Dendritic cell treated with granulocyte-macrophage colony-stimulating factor and Interleukin-4, amounts not matched to agents 40 ng/mL and 50 ng/mL, for 4 days (primary cell): Measurements from ENCODE around the gene HS2ST1.

Experiments
- H3K27ac Mint-ChIP-seq: one replicate; pipeline ENCODE4 v1.8.0; 2022; ENCODE audit warnings: mild to moderate bottlenecking, mixed read lengths
- H3K27me3 Mint-ChIP-seq: one replicate; pipeline ENCODE4 v1.8.0; 2022; ENCODE audit warnings: mild to moderate bottlenecking, mixed read lengths
- H3K36me3 Mint-ChIP-seq: one replicate; pipeline ENCODE4 v1.8.0; 2022; ENCODE audit warnings: low read depth, mixed read lengths
- H3K4me1 Mint-ChIP-seq: one replicate; pipeline ENCODE4 v1.8.0; 2022; ENCODE audit warnings: low read depth, mixed read lengths
- H3K4me3 Mint-ChIP-seq: one replicate; pipeline ENCODE4 v1.8.0; 2022; ENCODE audit warnings: mild to moderate bottlenecking, moderate library complexity, mixed read lengths
- H3K9me3 Mint-ChIP-seq: one replicate; pipeline ENCODE4 v1.8.0; 2022; ENCODE audit warnings: mixed read lengths
- intact Hi-C: fragments of 100-400 bp; cut with micrococcal nuclease; formaldehyde crosslinking; loops from one replicate; pipeline ENCODE4 v1.15.0; 2022

The HS2ST1 gene

GRCh38 chr1:87147851-87148250 lies 233.4 kb downstream of the HS2ST1 start:
- no peak overlapping the region for H3K4me3 Mint-ChIP-seq
- H3K27ac Mint-ChIP-seq = no peak overlapping the region
- no peaks in the 10 kb centered on the region for H3K36me3 Mint-ChIP-seq
- H3K27me3 Mint-ChIP-seq = peaks cover 4% of the 10 kb centered on the region
- intact Hi-C loops = loop anchor here (5.0 kb wide), 1 partner anchor 184 kb away; no protein-coding TSS in a partner anchor
- H3K4me1 Mint-ChIP-seq = peaks cover 63% of the 10 kb centered on the region
- no peaks in the 10 kb centered on the region for H3K9me3 Mint-ChIP-seq

- Mint-ChIP-seq H3K27me3 (peaks cover 7% of the 10 kb centered on the region), H3K9me3 (no peaks in the 10 kb centered on the region), H3K36me3 (no peaks in the 10 kb centered on the region), H3K4me3 (peak overlapping the region; percentile 57), H3K27ac (peak overlapping the region; percentile 47), H3K4me1 (peaks cover 71% of the 10 kb centered on the region)
- intact Hi-C loops = loop anchor here (5.0 kb wide), 1 partner anchor 184 kb away; no protein-coding TSS in a partner anchor
Measured at GRCh38 chr1:87148661-87149060, 234.2 kb downstream of the HS2ST1 start.

DNA sequence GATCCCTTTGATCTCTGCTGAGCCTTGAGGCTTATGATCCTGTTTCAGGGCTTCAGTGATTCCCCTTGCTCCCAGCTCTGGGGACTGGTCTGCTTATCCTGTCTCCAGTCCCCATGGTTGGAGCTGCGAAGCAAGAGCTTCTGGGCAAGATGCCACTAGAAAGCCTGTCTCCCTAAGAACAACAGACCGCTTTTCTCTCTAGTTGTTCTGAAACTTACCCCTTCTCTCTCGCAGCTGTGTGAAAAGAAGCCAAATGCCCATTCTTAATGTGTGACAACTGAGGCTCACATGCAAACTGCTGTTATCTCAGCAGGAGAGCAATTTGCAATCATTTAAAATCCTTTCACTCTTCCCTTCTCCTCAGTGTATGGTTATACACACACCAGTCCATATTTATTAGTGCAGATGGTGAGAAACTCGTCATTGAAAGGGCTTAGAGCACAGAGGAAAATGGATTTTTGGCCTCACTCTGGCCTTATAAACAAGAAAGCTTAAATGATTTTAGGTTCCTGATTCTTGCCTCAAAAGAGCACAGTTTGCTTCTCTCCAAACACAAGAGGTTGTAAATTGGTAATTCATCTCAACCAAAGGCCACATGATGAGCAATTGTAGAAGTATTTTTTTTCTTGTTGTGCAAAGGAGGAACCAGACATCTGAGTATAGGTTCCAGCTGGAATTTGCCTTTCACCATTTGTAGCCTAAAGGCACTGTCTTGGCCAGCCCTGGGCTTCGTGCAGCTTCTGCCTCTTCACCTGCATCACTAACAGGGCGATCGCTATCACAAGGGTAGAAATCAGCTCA lies 235.0 kb downstream of the HS2ST1 start:
- intact Hi-C loops = loop anchor here (5.0 kb wide), 1 partner anchor 183 kb away; no protein-coding TSS in a partner anchor
- H3K27me3 Mint-ChIP-seq = peaks cover 7% of the 10 kb centered on the region
- no peaks in the 10 kb centered on the region for H3K36me3 Mint-ChIP-seq
- no peaks in the 10 kb centered on the region for H3K9me3 Mint-ChIP-seq
- peak overlapping the region; percentile 47 for H3K27ac Mint-ChIP-seq
- H3K4me3 Mint-ChIP-seq = no peak overlapping the region
- peaks cover 73% of the 10 kb centered on the region for H3K4me1 Mint-ChIP-seq

DNA sequence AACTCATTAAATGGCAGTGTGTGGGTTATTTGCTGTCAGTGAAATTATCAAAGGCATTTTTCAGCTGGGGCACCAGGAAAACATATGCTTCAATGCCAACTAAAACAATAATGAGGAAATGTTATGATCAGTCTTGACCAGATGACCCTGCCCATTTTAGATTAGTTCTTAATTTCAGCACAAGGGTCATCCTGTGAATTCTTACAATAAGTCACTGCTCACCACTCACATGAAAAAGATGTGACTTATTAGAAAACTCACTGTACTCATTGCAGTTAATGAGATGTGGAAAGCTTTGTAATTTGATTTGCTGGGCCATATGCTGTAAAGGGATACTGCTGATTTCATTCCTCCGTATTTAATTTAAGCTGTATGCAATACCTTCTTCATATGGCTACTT lies 235.7 kb downstream of the HS2ST1 start:
- H3K4me3 Mint-ChIP-seq = no peak overlapping the region
- H3K27ac Mint-ChIP-seq = no peak overlapping the region
- no peaks in the 10 kb centered on the region for H3K9me3 Mint-ChIP-seq
- H3K36me3 Mint-ChIP-seq = no peaks in the 10 kb centered on the region
- peaks cover 7% of the 10 kb centered on the region for H3K27me3 Mint-ChIP-seq
- intact Hi-C loops = no loop called here
- peaks cover 67% of the 10 kb centered on the region for H3K4me1 Mint-ChIP-seq

- Mint-ChIP-seq H3K4me1 (peaks cover 59% of the 10 kb centered on the region), H3K36me3 (no peaks in the 10 kb centered on the region), H3K9me3 (no peaks in the 10 kb centered on the region), H3K4me3 (peak overlapping the region; percentile 76), H3K27me3 (peaks cover 7% of the 10 kb centered on the region), H3K27ac (peak overlapping the region; percentile 81)
- intact Hi-C loops = no loop called here
Measured at GRCh38 chr1:87151500-87152421, 237.3 kb downstream of the HS2ST1 start.

GRCh38 chr1:87154384-87154783 lies 239.9 kb downstream of the HS2ST1 start:
- Mint-ChIP-seq H3K4me1 (peaks cover 43% of the 10 kb centered on the region), H3K4me3 (no peak overlapping the region), H3K27ac (peak overlapping the region; percentile 62), H3K9me3 (no peaks in the 10 kb centered on the region), H3K36me3 (no peaks in the 10 kb centered on the region), H3K27me3 (peaks cover 7% of the 10 kb centered on the region)
- intact Hi-C loops = no loop called here

DNA sequence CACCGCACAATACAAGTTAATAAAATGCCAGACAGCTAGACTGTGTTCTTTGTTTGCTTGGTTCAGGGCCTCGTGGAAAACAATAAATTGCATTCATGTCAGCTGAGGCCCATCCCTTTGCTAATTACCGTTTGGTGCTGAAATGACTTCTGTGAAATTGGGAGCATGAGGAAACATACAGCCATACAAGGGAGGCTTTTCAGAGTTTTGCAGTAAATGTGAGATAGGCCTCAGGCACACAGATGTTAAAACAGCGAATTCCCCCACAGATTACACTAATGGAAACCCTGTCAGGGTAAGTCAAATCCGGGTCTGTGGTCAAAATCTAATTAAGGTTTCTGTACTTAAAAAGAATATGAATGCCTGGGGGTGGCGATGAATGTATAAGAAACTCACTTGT lies 240.7 kb downstream of the HS2ST1 start:
- Mint-ChIP-seq H3K27me3 (peaks cover 7% of the 10 kb centered on the region), H3K4me1 (peaks cover 38% of the 10 kb centered on the region), H3K36me3 (no peaks in the 10 kb centered on the region), H3K9me3 (no peaks in the 10 kb centered on the region), H3K27ac (no peak overlapping the region), H3K4me3 (no peak overlapping the region)
- intact Hi-C loops = no loop called here

DNA sequence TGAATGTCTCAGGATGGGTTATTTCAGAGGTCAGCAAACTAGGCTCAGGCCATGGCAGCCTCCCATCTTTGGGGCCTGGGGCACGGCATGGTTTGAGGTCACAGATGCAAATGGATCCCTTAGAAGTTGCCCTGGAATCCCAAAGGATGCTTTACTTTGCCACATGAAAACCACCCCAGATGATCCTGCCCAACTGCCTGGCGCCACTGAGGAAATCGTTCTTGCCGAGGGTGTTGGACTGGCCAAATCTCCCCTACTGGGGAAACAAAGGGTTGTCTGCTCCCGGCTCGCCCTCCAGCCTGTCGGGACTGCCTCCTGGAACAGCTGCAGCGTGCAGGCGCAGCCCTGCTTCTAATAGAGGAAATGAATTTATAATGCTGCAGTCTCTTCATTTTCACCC lies 241.2 kb downstream of the HS2ST1 start:
- Mint-ChIP-seq H3K36me3 (no peaks in the 10 kb centered on the region), H3K4me3 (no peak overlapping the region), H3K4me1 (peaks cover 37% of the 10 kb centered on the region), H3K27ac (no peak overlapping the region), H3K27me3 (peaks cover 7% of the 10 kb centered on the region), H3K9me3 (no peaks in the 10 kb centered on the region)
- intact Hi-C loops = no loop called here

DNA sequence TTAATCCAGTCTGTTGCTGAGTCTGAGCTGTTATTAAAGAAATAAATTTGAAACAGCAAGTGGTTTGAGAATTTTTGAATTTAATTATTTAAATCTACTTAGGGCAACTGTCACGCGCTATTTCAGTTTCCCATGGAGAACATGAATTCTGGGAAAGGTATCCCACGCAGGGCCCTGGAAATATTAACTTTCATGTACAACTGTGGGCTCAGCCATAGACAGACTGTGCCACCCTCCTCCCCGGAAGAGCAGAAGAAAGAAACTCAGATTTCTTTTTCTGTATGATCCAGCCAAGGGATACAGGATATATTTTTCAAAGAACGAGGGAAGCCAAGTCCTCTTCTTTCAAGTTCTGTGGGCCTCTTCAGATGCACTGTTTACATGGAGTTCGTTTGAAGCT lies 241.7 kb downstream of the HS2ST1 start:
- peaks cover 7% of the 10 kb centered on the region for H3K27me3 Mint-ChIP-seq
- peaks cover 32% of the 10 kb centered on the region for H3K4me1 Mint-ChIP-seq
- H3K9me3 Mint-ChIP-seq = no peaks in the 10 kb centered on the region
- H3K36me3 Mint-ChIP-seq = no peaks in the 10 kb centered on the region
- no peak overlapping the region for H3K27ac Mint-ChIP-seq
- no peak overlapping the region for H3K4me3 Mint-ChIP-seq
- intact Hi-C loops = no loop called here

DNA sequence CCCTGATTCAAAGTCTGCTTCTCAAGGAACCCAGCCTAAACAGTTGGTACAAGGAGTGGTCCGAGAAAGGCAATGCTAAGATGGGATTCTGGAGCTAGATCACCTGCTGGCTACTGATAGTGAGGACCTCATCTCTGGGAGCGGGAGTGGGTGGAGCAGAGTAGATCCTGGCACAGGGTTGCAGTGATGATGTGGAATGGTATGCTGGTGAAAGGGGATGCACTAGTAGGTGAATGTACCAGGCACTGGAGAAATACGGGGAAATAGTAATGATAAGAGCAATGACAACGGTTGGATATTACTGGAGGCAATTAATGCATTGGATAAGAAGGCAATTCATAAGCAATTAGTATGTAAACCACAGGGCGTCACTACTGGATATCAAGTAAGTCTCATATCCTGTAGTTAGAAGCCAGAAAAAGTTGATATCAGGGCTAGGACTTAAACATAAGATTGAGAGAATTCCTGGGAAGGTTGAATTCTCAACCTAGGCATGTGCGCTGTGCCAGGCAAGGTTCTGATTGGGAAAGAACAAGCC lies 245.0 kb downstream of the HS2ST1 start:
- no peak overlapping the region for H3K4me3 Mint-ChIP-seq
- H3K27me3 Mint-ChIP-seq = no peaks in the 10 kb centered on the region
- intact Hi-C loops = no loop called here
- no peaks in the 10 kb centered on the region for H3K4me1 Mint-ChIP-seq
- no peaks in the 10 kb centered on the region for H3K9me3 Mint-ChIP-seq
- H3K36me3 Mint-ChIP-seq = no peaks in the 10 kb centered on the region
- no peak overlapping the region for H3K27ac Mint-ChIP-seq
